Skin of body (tissue), 2 donors: ENCODE measurements around the gene DCAF12. TPM values are rescaled to one million over a fixed set of nuclear protein-coding genes. Genes with fewer than 3 reads are reported as not detected.

Experiments used
- DNase-seq: peaks from one replicate; lab custom pipeline; 2025; lab: John Stamatoyannopoulos, UW
- total RNA-seq: library from RNA; depleted of rRNA; stranded (reverse); fragments of >200 nt; gene quantifications from one replicate; pipeline ENCODE4 v1.2.3, GENCODE V29; 2014

The DCAF12 gene
- total RNA-seq, 1 donor from 2014 or later: 34.0 TPM

DNA sequence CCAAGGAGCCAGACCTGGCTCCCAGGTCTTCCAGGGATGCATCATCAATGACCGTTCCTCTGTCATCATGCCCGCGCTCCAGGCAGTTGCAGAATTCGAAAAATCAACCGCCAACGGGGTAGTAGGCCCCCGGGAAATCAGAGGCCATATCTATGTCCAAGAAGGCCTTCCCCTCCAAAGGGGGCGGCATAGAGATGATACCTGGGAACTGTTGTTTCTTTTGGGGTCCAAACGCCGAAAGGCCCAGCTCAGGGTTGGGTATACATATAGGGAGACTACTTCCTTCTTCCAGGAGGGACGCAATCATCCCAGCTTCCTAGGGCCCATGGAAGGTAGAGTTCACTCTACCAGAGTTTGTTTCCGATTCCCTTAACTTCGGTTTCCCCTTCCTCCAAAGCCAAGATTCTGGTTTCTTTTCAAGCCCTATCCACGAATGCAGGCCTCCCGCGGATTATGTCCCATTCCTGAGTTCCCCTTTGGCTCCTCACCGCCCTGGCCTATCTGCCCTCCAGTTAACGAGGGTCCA, 754 bp downstream of the DCAF12 start:
- DNase-seq: no peak

GRCh38 chr9:34124926-34125325, 1.6 kb downstream of the DCAF12 start:
- no peak for DNase-seq

- no peak for DNase-seq
Measured at GRCh38 chr9:34124099-34124498, 2.4 kb downstream of the DCAF12 start.

DNA sequence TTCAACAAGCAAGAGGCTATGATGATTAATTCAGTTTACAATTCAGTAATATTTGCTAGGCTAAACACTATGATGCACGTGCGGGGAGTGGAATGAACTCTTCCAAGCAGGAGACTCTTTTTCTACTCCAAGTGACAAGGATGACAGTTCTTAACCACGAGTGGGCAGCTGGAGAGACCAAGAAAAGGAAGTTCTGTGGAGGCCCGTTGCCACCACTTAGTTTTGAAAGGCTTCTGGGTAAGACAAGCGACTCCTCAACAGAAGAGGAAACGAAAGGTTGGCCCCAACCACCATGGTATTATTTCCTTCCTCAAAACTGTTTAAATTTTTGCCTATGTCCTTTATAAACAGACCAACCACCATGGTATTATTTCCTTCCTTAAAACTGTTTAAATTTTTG, 2.8 kb downstream of the DCAF12 start:
- no peak for DNase-seq

DNA sequence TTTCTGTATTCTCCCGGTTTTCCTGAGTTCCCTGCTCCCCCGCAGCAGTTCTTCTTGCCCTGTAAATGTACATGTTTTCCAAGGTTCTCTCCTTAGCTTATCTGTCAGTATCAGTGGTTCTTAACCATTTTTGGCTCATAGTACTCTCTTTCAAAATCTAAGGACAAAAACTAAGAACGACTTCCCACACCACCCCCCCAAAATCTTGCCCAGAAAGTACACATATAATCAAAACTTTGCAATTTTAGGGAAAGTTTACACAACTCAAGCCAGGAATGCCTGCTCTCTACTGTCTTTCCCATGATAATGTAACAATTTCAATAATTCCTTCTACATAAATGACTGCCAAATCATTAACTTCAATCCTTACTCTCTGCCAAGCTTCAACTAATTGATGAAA, 4.5 kb downstream of the DCAF12 start:
- no peak for DNase-seq

DNA sequence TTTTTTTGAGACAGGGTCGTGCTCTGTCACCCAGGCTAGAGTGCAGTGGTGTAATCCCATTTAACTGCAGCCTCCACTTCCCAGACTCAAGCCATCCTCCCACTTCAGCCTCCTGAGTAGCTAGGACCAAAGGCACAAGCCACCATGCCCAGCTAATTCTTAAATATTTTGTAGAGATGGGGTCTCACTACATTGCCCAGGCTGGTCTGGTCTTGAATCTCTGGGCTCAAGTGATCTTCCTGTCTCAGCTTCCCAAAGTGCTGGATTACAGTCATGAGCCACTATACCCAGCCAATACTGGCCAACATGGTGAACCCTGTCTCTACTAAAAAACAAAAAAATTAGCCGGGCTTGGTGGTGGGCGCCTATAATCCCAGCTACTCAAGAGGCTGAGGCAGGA, 6.8 kb downstream of the DCAF12 start:
- no peak for DNase-seq

- DNase-seq: no peak
Measured at GRCh38 chr9:34114436-34114835, 12.1 kb downstream of the DCAF12 start.

DNA sequence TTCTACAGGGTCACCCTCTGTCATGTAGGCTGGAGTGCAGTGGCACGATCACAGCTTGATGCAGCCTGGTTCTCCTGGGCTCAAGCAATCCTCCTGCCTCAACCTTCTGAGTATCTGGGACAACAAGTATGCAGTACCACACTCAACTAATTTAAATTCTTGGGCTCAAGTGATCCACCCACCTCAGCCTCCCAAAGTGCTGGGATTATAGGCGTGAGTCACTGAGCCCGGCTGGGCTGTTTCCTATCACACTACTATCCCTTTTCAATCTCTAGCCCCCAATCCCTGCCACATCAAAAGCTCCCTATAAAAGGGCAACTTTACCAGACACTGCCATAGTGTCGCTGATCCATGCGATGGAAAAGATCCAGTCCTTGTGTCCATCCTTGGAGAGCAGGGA, 20.4 kb downstream of the DCAF12 start:
- DNase-seq: no peak

GRCh38 chr9:34102796-34103195, 23.7 kb downstream of the DCAF12 start:
- DNase-seq: no peak

DNA sequence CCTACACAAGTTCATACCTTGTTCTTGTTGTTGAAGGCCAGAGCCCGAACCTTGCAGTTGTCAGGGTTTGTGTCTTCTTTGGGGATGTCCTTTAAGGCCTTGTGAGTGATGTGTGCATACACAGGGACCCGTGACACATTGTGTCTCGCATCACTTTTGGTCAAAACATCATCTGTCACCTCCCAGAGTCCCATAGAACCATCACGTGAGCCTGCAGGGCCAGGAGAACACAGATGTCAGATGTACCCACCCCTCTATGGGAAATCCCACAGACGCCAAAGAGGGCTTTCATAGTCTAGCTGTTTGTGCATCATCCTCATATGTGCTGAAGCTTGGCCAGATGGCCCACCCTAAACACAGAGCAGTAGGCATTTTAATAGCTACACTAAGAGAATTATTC, 28.2 kb downstream of the DCAF12 start:
- no peak for DNase-seq

- DNase-seq: no peak
Measured at GRCh38 chr9:34097865-34098264, 28.6 kb downstream of the DCAF12 start.

GRCh38 chr9:34096751-34097150, 29.7 kb downstream of the DCAF12 start:
- DNase-seq: no peak

DNA sequence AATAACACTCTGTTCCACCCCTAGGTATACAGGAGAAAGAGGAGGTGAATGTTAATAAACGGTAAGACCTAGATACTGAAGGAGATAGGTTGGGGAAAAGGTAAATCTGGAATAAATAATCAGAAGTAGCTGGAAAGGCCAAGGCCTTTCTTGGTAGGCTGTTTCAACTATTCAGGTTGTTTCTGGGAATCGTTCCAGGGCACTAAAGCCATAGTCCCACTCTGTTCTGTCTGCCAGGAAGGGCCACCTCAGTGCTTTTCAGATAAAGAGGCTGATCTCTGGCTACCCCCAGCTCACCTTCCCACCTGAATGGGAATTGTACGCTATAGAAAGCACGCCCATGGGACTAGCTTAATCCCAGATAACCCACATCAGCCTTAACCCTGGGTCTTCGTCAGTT, 32.9 kb downstream of the DCAF12 start:
- no peak for DNase-seq

- no peak for DNase-seq
Measured at GRCh38 chr9:34089311-34089710, 37.2 kb downstream of the DCAF12 start.

DNA sequence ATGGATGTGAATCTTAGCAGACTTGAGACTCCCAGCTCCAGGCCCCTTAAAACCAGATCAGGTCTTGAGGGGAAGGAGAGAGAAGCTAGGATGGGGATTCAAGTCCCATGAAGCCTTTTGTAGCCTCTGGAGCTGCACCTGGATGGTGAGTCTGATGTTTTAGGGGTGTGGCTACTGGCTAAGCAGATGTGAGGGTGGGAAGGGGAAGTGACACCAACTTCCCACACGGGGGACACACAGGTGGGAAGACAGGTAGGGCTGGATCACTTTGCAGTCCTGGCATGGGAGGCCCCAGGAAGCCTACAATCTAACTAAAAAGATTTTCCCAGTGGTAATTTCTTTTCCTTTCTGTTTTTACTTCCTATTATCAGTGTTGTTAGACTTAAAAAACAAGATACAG, 39.1 kb downstream of the DCAF12 start:
- no peak for DNase-seq

DNA sequence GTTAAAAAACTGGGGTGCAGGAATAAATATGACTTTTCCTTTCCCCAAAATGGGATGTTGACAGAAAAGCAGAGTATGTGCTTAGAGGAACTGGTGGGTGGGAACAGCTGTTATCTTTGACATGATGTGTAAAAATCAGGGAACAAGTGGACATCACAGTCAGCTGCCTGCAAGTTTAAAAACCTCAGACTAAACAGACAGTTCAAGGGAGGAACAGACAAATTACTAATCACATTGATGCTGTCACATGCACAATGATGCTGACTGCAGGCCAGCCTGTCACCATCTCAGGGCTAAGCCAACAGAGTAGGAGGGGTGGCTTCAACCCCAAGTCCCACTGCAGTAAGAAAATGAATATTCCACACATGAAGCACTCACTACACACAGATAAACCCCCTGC, 39.6 kb downstream of the DCAF12 start:
- no peak for DNase-seq

DNA sequence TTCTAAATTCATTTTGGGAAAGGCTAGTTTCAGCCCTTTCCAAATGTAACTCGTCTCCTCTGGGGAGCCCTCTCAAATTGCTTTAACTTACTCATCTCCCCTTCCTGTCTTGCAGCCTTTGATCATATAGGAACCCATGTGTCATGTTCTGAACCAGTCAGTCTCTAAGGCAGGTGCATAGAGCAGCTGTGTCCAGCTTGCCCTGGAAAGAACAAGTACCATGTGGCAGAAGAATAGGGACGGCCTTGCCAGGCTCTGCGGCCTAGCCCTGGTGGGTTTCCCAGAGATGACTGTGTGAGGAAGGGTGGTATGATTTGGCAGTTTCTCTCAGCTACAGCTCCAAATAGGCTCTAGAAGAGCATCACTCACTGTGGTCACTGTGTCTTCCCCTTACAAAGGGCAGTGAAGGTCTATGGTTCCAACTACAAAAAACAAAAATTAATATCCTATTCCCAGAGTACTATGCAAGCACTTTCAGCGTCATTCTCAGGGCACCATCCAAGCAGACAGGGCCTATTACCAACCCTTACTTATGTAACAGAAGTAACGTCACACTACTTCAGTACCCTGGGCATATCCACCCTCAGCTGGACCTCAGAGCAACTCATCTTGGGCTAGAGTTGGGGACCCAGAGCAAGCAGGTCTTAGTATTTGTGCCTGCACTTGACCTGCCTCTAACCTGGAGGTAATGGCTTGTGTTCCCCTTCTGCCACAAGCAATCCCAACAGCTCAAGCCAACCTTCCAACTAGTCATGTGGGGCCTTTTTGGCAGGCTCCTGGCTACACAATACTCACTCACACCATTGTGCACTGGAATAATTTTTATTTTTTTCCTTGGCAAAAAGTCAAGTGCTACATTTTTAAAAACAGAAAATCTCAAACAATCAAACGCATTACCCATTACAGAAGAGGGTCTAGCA, 40.7 kb downstream of the DCAF12 start:
- DNase-seq: no peak

DNA sequence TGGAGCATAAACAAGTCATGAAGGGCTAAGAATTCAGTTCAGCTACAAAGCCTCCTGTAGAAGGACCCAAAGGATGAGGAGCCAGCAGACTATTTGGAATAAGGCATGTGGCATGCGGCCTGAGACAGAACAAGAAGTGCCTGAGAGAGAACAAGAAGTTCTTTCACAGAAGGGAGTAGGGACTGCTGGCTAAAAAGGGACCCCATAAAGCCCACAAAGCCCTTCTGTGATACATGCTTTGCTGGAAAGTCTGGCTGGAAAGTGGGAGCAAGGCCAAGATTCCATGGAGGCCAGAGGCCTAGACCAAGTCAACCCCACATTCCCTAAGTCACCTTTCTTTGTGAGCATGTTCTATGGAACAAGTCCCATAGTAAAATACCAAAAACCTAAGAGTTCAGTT, 41.9 kb downstream of the DCAF12 start:
- peak; percentile 11 for DNase-seq

DNA sequence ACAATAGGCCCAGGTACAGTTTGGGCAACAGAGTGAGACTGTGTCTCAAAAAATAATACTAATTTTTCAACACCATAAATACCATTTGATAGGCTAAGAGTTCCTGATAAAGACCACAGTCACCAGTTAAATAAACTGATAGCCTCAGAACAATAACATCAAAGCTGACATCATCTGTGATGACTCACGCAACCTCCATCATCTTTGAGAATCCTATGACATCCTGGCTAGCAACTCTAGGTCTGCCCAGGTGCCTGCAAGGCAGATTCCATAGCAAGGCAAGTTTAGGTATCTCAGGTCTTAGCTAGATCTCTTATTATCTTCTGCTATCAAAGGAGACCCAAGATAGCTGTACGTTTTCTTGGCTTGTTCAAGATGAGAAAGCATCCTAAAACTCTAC, 47.3 kb downstream of the DCAF12 start:
- no peak for DNase-seq

- DNase-seq: peak; percentile 27
Measured at GRCh38 chr9:34072868-34073590, 53.5 kb downstream of the DCAF12 start.

GRCh38 chr9:34072410-34072809, 54.1 kb downstream of the DCAF12 start:
- DNase-seq: peak; percentile 15

DNA sequence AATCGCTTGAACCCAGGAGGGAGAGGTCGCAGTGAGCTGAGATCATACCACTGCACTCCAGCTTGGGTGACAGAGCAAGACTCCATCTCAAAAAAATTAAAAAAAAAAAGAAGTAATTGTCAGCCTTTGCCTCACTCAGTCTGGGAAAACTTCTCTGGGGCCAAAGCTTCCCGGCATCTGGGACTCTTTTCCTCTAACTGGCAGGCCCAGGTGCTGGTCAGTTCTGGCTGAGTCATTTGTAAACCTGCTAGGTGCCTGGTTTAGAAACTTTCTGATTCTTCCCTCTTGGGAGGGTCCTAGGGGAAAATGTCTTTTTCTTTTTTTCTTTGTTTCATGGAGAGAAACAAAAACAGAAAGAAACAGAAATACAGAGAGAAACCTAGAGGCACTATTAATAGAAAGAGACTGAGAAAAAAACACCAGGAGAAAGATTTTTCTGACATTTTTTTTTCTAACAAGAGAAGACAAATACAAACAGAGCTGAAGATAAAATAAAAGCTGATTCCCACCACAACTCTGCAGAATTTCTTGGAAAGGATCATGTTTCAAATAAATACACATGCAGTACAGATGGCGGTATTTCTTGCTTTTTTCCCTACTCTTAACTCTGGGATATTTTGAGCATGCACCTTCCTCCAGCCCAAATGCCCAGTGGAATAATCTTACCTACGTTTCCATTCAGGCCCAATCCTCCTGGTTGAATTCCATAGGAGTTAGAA, 55.7 kb downstream of the DCAF12 start:
- peak; percentile 79 for DNase-seq
